ENCODE data around the gene GABBR2.
"Not testable (repeated sequence)": the region's sequence is repeated elsewhere in the genome, so short reads cannot be mapped to it uniquely, and the experiment has no call there.

The GABBR2 gene

GRCh38 chr9:98719055-98719454 lies 10.3 kb upstream of the GABBR2 start:
- no peak for DNase-seq

- no peak for DNase-seq
Observed at GRCh38 chr9:98714833-98715232, 6.1 kb upstream of the GABBR2 start.

GRCh38 chr9:98712987-98713386 lies 4.3 kb upstream of the GABBR2 start:
- DNase-seq = no peak

- peak; percentile 54 for DNase-seq
Observed at GRCh38 chr9:98709968-98710965, 1.5 kb upstream of the GABBR2 start.

- DNase-seq = no peak
Observed at GRCh38 chr9:98708103-98708932, 417 bp downstream of the GABBR2 start.

- peak; percentile 65 for DNase-seq
Observed at GRCh38 chr9:98707166-98708102, 1.3 kb downstream of the GABBR2 start.

- peak; percentile 14 for DNase-seq
Observed at GRCh38 chr9:98706651-98707165, 2.0 kb downstream of the GABBR2 start.

- no peak for DNase-seq
Observed at GRCh38 chr9:98702835-98703380, 5.8 kb downstream of the GABBR2 start.

GRCh38 chr9:98702340-98702739 lies 6.4 kb downstream of the GABBR2 start:
- DNase-seq = no peak

GRCh38 chr9:98701576-98701975 lies 7.2 kb downstream of the GABBR2 start:
- no peak for DNase-seq

- DNase-seq = no peak
Observed at GRCh38 chr9:98700801-98701200, 7.9 kb downstream of the GABBR2 start.

GRCh38 chr9:98698856-98699255 lies 9.9 kb downstream of the GABBR2 start:
- no peak for DNase-seq

- DNase-seq = no peak
Observed at GRCh38 chr9:98694943-98695342, 13.8 kb downstream of the GABBR2 start.

GRCh38 chr9:98692392-98692791 lies 16.3 kb downstream of the GABBR2 start:
- no peak for DNase-seq

GRCh38 chr9:98691890-98692289 lies 16.8 kb downstream of the GABBR2 start:
- DNase-seq = no peak

- DNase-seq = no peak
Observed at GRCh38 chr9:98690686-98691085, 18.0 kb downstream of the GABBR2 start.

- no peak for DNase-seq
Observed at GRCh38 chr9:98688710-98689495, 19.8 kb downstream of the GABBR2 start.

- DNase-seq = no peak
Observed at GRCh38 chr9:98687911-98688310, 20.8 kb downstream of the GABBR2 start.

GRCh38 chr9:98686961-98687855 lies 21.5 kb downstream of the GABBR2 start:
- DNase-seq = no peak

- not testable (repeated sequence) for DNase-seq
Observed at GRCh38 chr9:98684816-98685215, 23.9 kb downstream of the GABBR2 start.
